H1 (cell line): ENCODE results near the gene CTAGE6. TPM values are rescaled to one million over a fixed set of nuclear protein-coding genes. Genes with fewer than 3 reads are reported as not detected.
"Not testable (repeated sequence)": the region's sequence is repeated elsewhere in the genome, so short reads cannot be mapped to it uniquely, and the experiment has no call there.

Experiments used
- CTCF ChIA-PET: fragments of 300-600 bp; sonication (Branson Sonifier 250); formaldehyde crosslinking; loops from one replicate; lab custom pipeline; 2021; ENCODE audit not compliant: partially characterized antibody; lab: Charles Lee
- POLR2A ChIA-PET: fragments of 300-600 bp; sonication (Branson Sonifier 250); formaldehyde crosslinking; loops from one replicate; lab custom pipeline; 2021; ENCODE audit warnings: inconsistent platforms; ENCODE audit not compliant: partially characterized antibody; lab: Charles Lee
- DNase-seq, 2 experiments: peaks; one replicate each; pipeline versions ENCODE4 v3.0.0 to v3.0.0-alpha.2; 2010 to 2022; ENCODE audit warnings: low spot score in 2 of 2, low read depth in 1 of 2, mixed read lengths in 1 of 2
- FAIRE-seq: peaks from 2 replicates; lab custom pipeline; 2011; peaks lifted over from hg19 to GRCh38; lab: Jason Lieb, UNC
- H2AFZ ChIP-seq: 2 replicates; pipeline ENCODE4 v1.8.1; 2012; ENCODE audit warnings: low read length, inconsistent platforms
- H2AK5ac ChIP-seq: 2 replicates; pipeline ENCODE4 v1.6.1; 2013; ENCODE audit warnings: low read depth, low read length
- H2BK120ac ChIP-seq: replicated peaks from 2 replicates; pipeline ENCODE3; 2013; ENCODE audit warnings: low read depth, low read length, inconsistent platforms
- H2BK12ac ChIP-seq: 2 replicates; pipeline ENCODE4 v1.6.1; 2013; ENCODE audit warnings: low read depth, low read length
- H2BK15ac ChIP-seq: 2 replicates; pipeline ENCODE4 v1.6.1; 2013; ENCODE audit warnings: low read length
- H2BK20ac ChIP-seq: 2 replicates; pipeline ENCODE4 v1.6.1; 2013; ENCODE audit warnings: low read length
- H2BK5ac ChIP-seq: 2 replicates; pipeline ENCODE4 v1.6.1; 2013; ENCODE audit warnings: low read depth, low read length
- H3K14ac ChIP-seq: 2 replicates; pipeline ENCODE4 v1.6.1; 2013; ENCODE audit warnings: inconsistent platforms; ENCODE audit not compliant: insufficient read length
- H3K18ac ChIP-seq: 2 replicates; pipeline ENCODE4 v1.6.1; 2013; ENCODE audit warnings: low read length; ENCODE audit errors: extremely low read depth
- H3K23ac ChIP-seq: 2 replicates; pipeline ENCODE4 v1.6.1; 2013; ENCODE audit warnings: inconsistent platforms; ENCODE audit not compliant: insufficient read length
- H3K23me2 ChIP-seq: 2 replicates; pipeline ENCODE4 v1.6.1; 2013; ENCODE audit warnings: low read depth, low read length
- H3K27ac ChIP-seq: 2 replicates; pipeline ENCODE4 v1.6.1; 2011; ENCODE audit warnings: low read depth, low read length, inconsistent platforms
- H3K27me3 ChIP-seq, 4 experiments: replicated peaks in 1 of 4; 1 replicate in 1 of 4; 2 replicates in 3 of 4; pipeline versions ENCODE4 v1.6.1 to v1.8.1; 2011 to 2013; ENCODE audit warnings: low read length in 3 of 4, mild to moderate bottlenecking in 3 of 4, inconsistent platforms in 2 of 4, mixed read lengths in 2 of 4, moderate library complexity in 1 of 4; ENCODE audit not compliant: control insufficient read depth in 3 of 4, insufficient read depth in 3 of 4; ENCODE audit errors: extremely low read depth in 1 of 4
- H3K36me3 ChIP-seq, 4 experiments: 2 replicates each; pipeline versions ENCODE4 v1.6.1 to v1.8.1; 2011 to 2013; ENCODE audit warnings: mild to moderate bottlenecking in 4 of 4, low read length in 3 of 4, moderate library complexity in 2 of 4, control low read depth in 1 of 4, inconsistent platforms in 1 of 4; ENCODE audit not compliant: insufficient read depth in 4 of 4, control insufficient read depth in 2 of 4
- H3K4ac ChIP-seq: replicated peaks from 2 replicates; pipeline ENCODE3; 2013; ENCODE audit warnings: low read length, low read depth, mixed read lengths, inconsistent platforms; ENCODE audit not compliant: insufficient read length
- H3K4me1 ChIP-seq, 4 experiments: replicated peaks in 1 of 4; 1 replicate in 1 of 4; 2 replicates in 3 of 4; pipeline versions ENCODE4 v1.6.1 to v1.8.1; 2011 to 2013; ENCODE audit warnings: low read length in 3 of 4, inconsistent platforms in 2 of 4, mixed read lengths in 1 of 4; ENCODE audit not compliant: insufficient read depth in 4 of 4, control insufficient read depth in 3 of 4
- H3K4me2 ChIP-seq, 2 experiments: 2 replicates each; pipeline versions ENCODE4 v1.6.1 to v1.8.1; 2011 to 2013; ENCODE audit warnings: low read depth in 2 of 2, low read length in 2 of 2, control low read depth in 1 of 2, inconsistent platforms in 1 of 2, mild to moderate bottlenecking in 1 of 2; ENCODE audit not compliant: insufficient read depth in 1 of 2
- H3K4me3 ChIP-seq, 4 experiments: fragments of 200-600, 300-600 bp in 1 of 4; sonication (generic), shearing (Covaris generic), sonication (Bioruptor Twin) in 1 of 4; 2 replicates each; pipeline versions ENCODE4 v1.5.1 to v1.8.1; 2011 to 2016; ENCODE audit warnings: low read length in 4 of 4, low read depth in 3 of 4, control low read depth in 2 of 4, inconsistent platforms in 2 of 4, mild to moderate bottlenecking in 2 of 4, mixed read lengths in 1 of 4, moderate library complexity in 1 of 4; ENCODE audit not compliant: insufficient read depth in 2 of 4; ENCODE audit errors: extremely low read depth in 1 of 4
- H3K56ac ChIP-seq: replicated peaks from 2 replicates; pipeline ENCODE3; 2013; ENCODE audit warnings: low read depth, mild to moderate bottlenecking, mixed read lengths, low read length, inconsistent platforms; ENCODE audit not compliant: insufficient read length
- H3K79me1 ChIP-seq: 2 replicates; pipeline ENCODE4 v1.6.1; 2013; ENCODE audit warnings: low read depth, low read length, control low read depth
- H3K79me2 ChIP-seq, 2 experiments: 2 replicates each; pipeline versions ENCODE4 v1.6.1 to v1.8.1; 2012 to 2013; ENCODE audit warnings: low read length in 2 of 2, mild to moderate bottlenecking in 2 of 2, inconsistent platforms in 1 of 2; ENCODE audit not compliant: insufficient read depth in 2 of 2, control insufficient read depth in 1 of 2
- H3K9ac ChIP-seq, 4 experiments: replicated peaks in 1 of 4; 1 replicate in 1 of 4; 2 replicates in 3 of 4; pipeline versions ENCODE4 v1.6.1 to v1.8.1; 2011 to 2013; ENCODE audit warnings: low read depth in 3 of 4, low read length in 3 of 4, control low read depth in 2 of 4, mild to moderate bottlenecking in 2 of 4, moderate library complexity in 2 of 4, inconsistent platforms in 1 of 4; ENCODE audit errors: extremely low read depth in 1 of 4
- H3K9me3 ChIP-seq, 2 experiments: 2 replicates each; pipeline versions ENCODE4 v1.6.1 to v1.8.1; 2012 to 2013; ENCODE audit warnings: mild to moderate bottlenecking in 2 of 2, moderate library complexity in 2 of 2, control low read depth in 1 of 2, inconsistent platforms in 1 of 2, low read depth in 1 of 2, low read length in 1 of 2, mixed read lengths in 1 of 2; ENCODE audit not compliant: insufficient read depth in 2 of 2
- H4K20me1 ChIP-seq, 2 experiments: replicated peaks in 1 of 2; 2 replicates each; pipeline versions ENCODE3 to v1.8.1; 2011 to 2013; ENCODE audit warnings: inconsistent platforms in 2 of 2, low read length in 2 of 2, mild to moderate bottlenecking in 1 of 2; ENCODE audit not compliant: insufficient read depth in 2 of 2, control insufficient read depth in 1 of 2
- H4K5ac ChIP-seq: 2 replicates; pipeline ENCODE4 v1.6.1; 2013; ENCODE audit warnings: low read length, low read depth, mixed read lengths, inconsistent platforms; ENCODE audit not compliant: insufficient read length
- H4K8ac ChIP-seq: 2 replicates; pipeline ENCODE4 v1.8.0; 2013; ENCODE audit warnings: mild to moderate bottlenecking, moderate library complexity, low read length, inconsistent platforms; ENCODE audit not compliant: insufficient read depth; ENCODE audit errors: extremely low read depth
- H4K91ac ChIP-seq: replicated peaks from 2 replicates; pipeline ENCODE3; 2013; ENCODE audit warnings: low read length, mixed read lengths, inconsistent platforms; ENCODE audit not compliant: insufficient read length
- WGBS, 2 experiments: shearing (Covaris generic) in 1 of 2; methylation state at CpG; one replicate each; pipeline versions ENCODE4 v1.1.6 to v1.1.7; 2013 to 2015; ENCODE audit warnings: low lambda C conversion rate in 2 of 2, mixed read lengths in 2 of 2, inconsistent platforms in 1 of 2, low coverage in 1 of 2, missing lambda C conversion rate in 1 of 2; ENCODE audit not compliant: insufficient replicate concordance in 2 of 2, insufficient coverage in 1 of 2, insufficient read length in 1 of 2; ENCODE audit errors: extremely low coverage in 1 of 2, missing lambda C conversion rate in 1 of 2; 5-methylcytosine and 5-hydroxymethylcytosine counted together
- polyA plus RNA-seq, 7 experiments: library from polyadenylated mRNA; depleted of rRNA in 3 of 7; stranded (reverse) in 5 of 7; unstranded in 2 of 7; fragments of >200 nt in 5 of 7; fragments of 200-250 nt in 2 of 7; gene quantifications; 1 replicate in 5 of 7; 2 replicates in 1 of 7; 4 replicates in 1 of 7; pipeline versions ENCODE4 v1.2.1 to v1.2.3, GENCODE V29; 2011 to 2013; ENCODE audit warnings: missing spikeins in 2 of 7, mixed read lengths in 2 of 7
- total RNA-seq: library from RNA; stranded (reverse); fragmentation: NEBNext Ultra II Directional; extraction: Animal tissue kit (Norgen Biotek cat#: 25700); gene quantifications from 2 replicates; pipeline ENCODE4 v1.2.1, GENCODE V29; 2021

The CTAGE6 gene
- total and polyA plus RNA-seq, 2 of the 8 experiments (the other 6 are each of a cell fraction or from before 2014, with no cell fraction given), result not detected

- H3K23ac ChIP-seq, H2BK5ac ChIP-seq, POLR2A ChIA-PET, H3K9me3 ChIP-seq, H3K4me1 ChIP-seq, H3K4ac ChIP-seq, H3K27ac ChIP-seq, H4K91ac ChIP-seq, H3K27me3 ChIP-seq, H2BK120ac ChIP-seq, H3K14ac ChIP-seq, H4K8ac ChIP-seq, H4K5ac ChIP-seq, H3K4me2 ChIP-seq, H3K23me2 ChIP-seq, H3K79me1 ChIP-seq, H2AFZ ChIP-seq, H3K79me2 ChIP-seq, H2BK15ac ChIP-seq, H3K9ac ChIP-seq, H2BK12ac ChIP-seq, H3K18ac ChIP-seq, FAIRE-seq, H3K56ac ChIP-seq, H2AK5ac ChIP-seq, H3K4me3 ChIP-seq, H2BK20ac ChIP-seq, H4K20me1 ChIP-seq, DNase-seq, H3K36me3 ChIP-seq, CTCF ChIA-PET: not testable (repeated sequence)
- WGBS, 2 experiments, result 96% methylated on average over 2 of the region's 5 CpGs; no CpG with 5 or more reads in 1 of the 2 experiments
Observed at GRCh38 chr7:143772738-143773468, 15.4 kb upstream of the CTAGE6 start.

- H3K56ac ChIP-seq, DNase-seq, H3K4ac ChIP-seq, H3K9ac ChIP-seq, H3K23ac ChIP-seq, H2BK20ac ChIP-seq, H2BK120ac ChIP-seq, POLR2A ChIA-PET, H2BK12ac ChIP-seq, H3K14ac ChIP-seq, H2BK5ac ChIP-seq, H4K20me1 ChIP-seq, H2BK15ac ChIP-seq, H4K8ac ChIP-seq, H2AFZ ChIP-seq, H2AK5ac ChIP-seq, H3K27ac ChIP-seq, H4K91ac ChIP-seq, H3K4me1 ChIP-seq, H3K23me2 ChIP-seq, H3K79me1 ChIP-seq, H3K9me3 ChIP-seq, H4K5ac ChIP-seq, H3K79me2 ChIP-seq, H3K4me3 ChIP-seq, CTCF ChIA-PET, H3K27me3 ChIP-seq, H3K18ac ChIP-seq, H3K4me2 ChIP-seq, FAIRE-seq, H3K36me3 ChIP-seq: not testable (repeated sequence)
- 92% methylated on average over 2 of the region's 2 CpGs; no CpG with 5 or more reads in 1 of the 2 experiments for WGBS, 2 experiments
Observed at GRCh38 chr7:143767531-143767930, 10.0 kb upstream of the CTAGE6 start.
